WI38 (cell line): Measurements from ENCODE around the gene CCHCR1.

Source experiments
- H3K4me3 ChIP-seq: 2 replicates; pipeline ENCODE4 v1.5.1; 2011; ENCODE audit warnings: low read depth, mild to moderate bottlenecking, control low read depth, low read length
- CTCF ChIP-seq: IDR thresholded peaks from 2 replicates; pipeline ENCODE4 v1.5.1; 2012; ENCODE audit warnings: low read depth, mild to moderate bottlenecking, control low read depth, low read length

CCHCR1 gene

GRCh38 chr6:31132806-31133205, 24.8 kb downstream of the CCHCR1 start:
- TF ChIP-seq CTCF = no peak
- no peak overlapping the region for H3K4me3 ChIP-seq

GRCh38 chr6:31131595-31131994, 26.0 kb downstream of the CCHCR1 start:
- no peak for TF ChIP-seq CTCF
- no peak overlapping the region for H3K4me3 ChIP-seq

GRCh38 chr6:31130751-31131150, 26.9 kb downstream of the CCHCR1 start:
- no peak overlapping the region for H3K4me3 ChIP-seq
- no peak for TF ChIP-seq CTCF

GRCh38 chr6:31129130-31129529, 28.5 kb downstream of the CCHCR1 start:
- no peak for TF ChIP-seq CTCF
- no peak overlapping the region for H3K4me3 ChIP-seq

- peak; percentile 95 for TF ChIP-seq CTCF
- no peak overlapping the region for H3K4me3 ChIP-seq
Observed at GRCh38 chr6:31128093-31128676, 29.4 kb downstream of the CCHCR1 start.

- no peak overlapping the region for H3K4me3 ChIP-seq
- no peak for TF ChIP-seq CTCF
Observed at GRCh38 chr6:31126396-31127175, 31.0 kb downstream of the CCHCR1 start.

GRCh38 chr6:31125586-31126363, 31.8 kb downstream of the CCHCR1 start:
- no peak for TF ChIP-seq CTCF
- H3K4me3 ChIP-seq = no peak overlapping the region
